C4-2B (cell line): ENCODE results near the gene RFX2.

Experiments
- CTCF ChIP-seq: fragments of 450-650 bp; conservative IDR thresholded peaks from 2 replicates; pipeline ENCODE4 v1.5.1; 2017; ENCODE audit warnings: mild to moderate bottlenecking
- ZFX ChIP-seq: fragments of 450-650 bp; IDR thresholded peaks from 2 replicates; pipeline ENCODE4 v1.6.1; 2017

GRCh38 chr19:6058518-6059201, 51.6 kb downstream of the RFX2 start:
- TF ChIP-seq CTCF = no peak
- TF ChIP-seq ZFX = no peak
